NCI-H187 (cell line): ENCODE measurements around the gene EIF3A.
"Not testable (repeated sequence)": the region's sequence is repeated elsewhere in the genome, so short reads cannot be mapped to it uniquely, and the experiment has no call there.

ENCODE experiments used
- DNase-seq, 2 experiments: peaks; one replicate each; lab custom pipeline; 2025; lab: John Stamatoyannopoulos, UW

EIF3A gene

GRCh38 chr10:119080521-119081259, at the start of gene EIF3A:
Gene EIF3A (minus strand): TSS chr10:119080817. CDS start chr10:119080676, 141 bp downstream.
- peak; percentile 30 to 71 for DNase-seq

GRCh38 chr10:119129721-119130120, 49.1 kb upstream of the EIF3A start:
- DNase-seq, result no peak

GRCh38 chr10:119125942-119126341, 45.3 kb upstream of the EIF3A start:
- DNase-seq, result no peak

GRCh38 chr10:119120875-119121274, 40.3 kb upstream of the EIF3A start:
- no peak for DNase-seq

- no peak for DNase-seq
These were observed 39.8 kb upstream of the EIF3A start for GRCh38 chr10:119120413-119120867.

GRCh38 chr10:119119400-119119799, 38.8 kb upstream of the EIF3A start:
- no peak for DNase-seq

GRCh38 chr10:119118231-119118630, 37.6 kb upstream of the EIF3A start:
- DNase-seq, result no peak

- DNase-seq, result no peak
These were observed 35.8 kb upstream of the EIF3A start for GRCh38 chr10:119116326-119116951.

- DNase-seq, result no peak
These were observed 35.3 kb upstream of the EIF3A start for GRCh38 chr10:119115926-119116325.

GRCh38 chr10:119113751-119114732, 33.4 kb upstream of the EIF3A start:
- no peak for DNase-seq

- DNase-seq, result no peak
These were observed 31.4 kb upstream of the EIF3A start for GRCh38 chr10:119112056-119112455.

- not testable (repeated sequence) for DNase-seq
These were observed 27.2 kb upstream of the EIF3A start for GRCh38 chr10:119107771-119108170.

- DNase-seq, result not testable (repeated sequence)
These were observed 26.5 kb upstream of the EIF3A start for GRCh38 chr10:119107106-119107505.

- DNase-seq, result not testable (repeated sequence)
These were observed 25.3 kb upstream of the EIF3A start for GRCh38 chr10:119105899-119106298.

GRCh38 chr10:119105155-119105554, 24.5 kb upstream of the EIF3A start:
- DNase-seq, result no peak

GRCh38 chr10:119104654-119105015, 24.0 kb upstream of the EIF3A start:
- DNase-seq, result no peak

- peak in 1 of 2 experiments; percentile 10 for DNase-seq
These were observed 23.5 kb upstream of the EIF3A start, which contains the start of gene DENND10 for GRCh38 chr10:119103903-119104653. Gene DENND10 (plus strand): TSS chr10:119104113. CDS start chr10:119104143, 30 bp downstream.

- no peak for DNase-seq
These were observed 22.8 kb upstream of the EIF3A start for GRCh38 chr10:119103241-119103902.

- no peak for DNase-seq
These were observed 20.9 kb upstream of the EIF3A start for GRCh38 chr10:119101366-119102098.
